Non-pigmented ciliary epithelial cell (primary cell): ENCODE measurements around the gene CDKN1A.
"Not testable (repeated sequence)": the region's sequence is repeated elsewhere in the genome, so short reads cannot be mapped to it uniquely, and the experiment has no call there.

Experiments
- DNase-seq: peaks from one replicate; pipeline ENCODE4 v3.0.0-alpha.2; 2010; ENCODE audit warnings: low read depth

CDKN1A gene

DNA sequence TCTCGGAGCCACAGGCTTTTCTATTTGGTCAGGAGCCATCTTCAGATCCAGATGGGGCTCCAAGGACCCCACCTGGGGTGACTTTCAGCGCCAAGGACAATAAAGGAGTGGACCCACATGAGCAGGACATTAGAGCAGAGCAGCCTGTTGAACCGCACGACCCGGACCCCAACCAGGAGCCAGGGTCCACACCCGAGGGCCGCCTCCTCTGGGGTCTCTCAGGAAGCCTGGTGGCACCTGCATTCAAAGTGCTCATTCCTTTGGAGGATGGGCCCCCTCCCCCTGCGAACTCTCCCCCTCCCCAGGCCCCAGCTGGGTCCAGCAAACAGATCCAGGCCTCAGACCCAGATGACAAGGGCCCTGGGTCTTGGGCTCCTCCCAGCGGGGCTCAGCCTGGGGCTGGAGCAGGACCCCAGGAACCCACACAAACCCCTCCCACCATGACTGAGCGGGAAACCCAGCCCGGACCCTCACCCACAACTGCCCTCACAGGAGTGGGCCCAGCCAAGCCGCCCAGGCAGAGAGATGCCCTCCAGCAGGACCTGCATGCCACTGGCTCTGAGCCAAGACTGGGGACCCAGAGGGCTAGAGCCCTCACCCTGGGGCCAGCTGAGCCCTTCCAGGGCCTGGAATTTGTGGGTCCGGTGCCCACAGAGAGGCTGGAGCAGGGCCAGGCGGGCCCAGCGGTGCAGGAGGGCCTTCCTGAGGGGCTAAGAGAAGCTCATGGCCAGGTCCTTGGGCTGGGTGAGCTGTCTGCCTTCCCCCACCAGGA, 43.0 kb downstream of the CDKN1A start:
- no peak for DNase-seq

DNA sequence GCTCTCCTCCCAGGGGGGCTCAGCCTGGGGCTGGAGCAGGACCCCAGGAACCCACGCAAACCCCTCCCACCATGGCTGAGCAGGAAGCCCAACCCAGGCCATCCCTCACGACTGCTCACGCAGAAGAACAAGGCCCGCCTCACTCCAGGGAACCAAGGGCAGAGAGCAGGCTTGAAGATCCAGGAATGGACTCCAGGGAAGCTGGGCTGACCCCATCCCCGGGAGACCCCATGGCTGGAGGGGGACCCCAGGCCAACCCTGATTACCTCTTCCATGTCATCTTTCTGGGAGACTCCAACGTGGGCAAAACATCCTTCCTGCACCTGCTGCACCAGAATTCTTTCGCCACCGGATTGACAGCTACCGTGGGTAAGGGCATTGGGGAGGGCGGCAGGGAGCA, 43.9 kb downstream of the CDKN1A start:
- DNase-seq, result no peak

DNA sequence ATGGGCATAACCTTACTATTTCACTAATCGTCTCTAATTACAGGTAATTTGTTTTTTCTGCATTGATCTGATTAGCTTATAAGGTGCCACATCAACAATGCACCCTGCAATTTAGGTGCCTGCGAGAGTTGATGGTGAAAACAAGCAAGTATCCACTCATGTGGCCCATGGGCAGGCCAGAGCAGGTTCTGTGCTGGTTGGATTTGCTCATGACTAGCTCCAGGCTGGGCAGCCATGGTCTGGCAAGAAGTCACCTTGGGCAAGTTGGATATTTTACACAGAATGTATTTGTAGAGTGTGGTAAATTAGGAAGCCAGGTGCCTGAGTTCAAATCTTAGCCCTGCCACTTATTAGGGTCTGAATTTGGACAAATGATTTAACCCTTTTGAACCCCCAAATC, 44.4 kb downstream of the CDKN1A start:
- no peak for DNase-seq

DNA sequence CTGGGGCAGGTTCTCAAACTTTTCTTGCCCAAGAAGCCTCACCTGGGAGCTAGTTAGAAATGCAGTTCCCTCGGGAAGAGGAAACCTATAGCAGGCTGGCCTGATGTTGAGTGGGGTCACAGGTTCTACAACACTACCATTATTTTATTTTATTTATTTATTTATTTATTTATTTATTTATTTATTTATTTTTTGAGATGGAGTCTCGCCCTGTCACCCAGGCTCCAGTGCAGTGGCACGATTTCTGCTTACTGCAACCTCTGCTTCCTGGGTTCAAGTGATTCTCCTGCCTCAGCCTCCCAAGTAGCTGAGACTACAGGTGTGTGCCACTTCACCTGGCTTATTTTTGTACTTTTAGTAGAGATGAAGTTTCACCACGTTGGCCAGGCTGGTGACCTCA, 45.5 kb downstream of the CDKN1A start:
- DNase-seq, result not testable (repeated sequence)

DNA sequence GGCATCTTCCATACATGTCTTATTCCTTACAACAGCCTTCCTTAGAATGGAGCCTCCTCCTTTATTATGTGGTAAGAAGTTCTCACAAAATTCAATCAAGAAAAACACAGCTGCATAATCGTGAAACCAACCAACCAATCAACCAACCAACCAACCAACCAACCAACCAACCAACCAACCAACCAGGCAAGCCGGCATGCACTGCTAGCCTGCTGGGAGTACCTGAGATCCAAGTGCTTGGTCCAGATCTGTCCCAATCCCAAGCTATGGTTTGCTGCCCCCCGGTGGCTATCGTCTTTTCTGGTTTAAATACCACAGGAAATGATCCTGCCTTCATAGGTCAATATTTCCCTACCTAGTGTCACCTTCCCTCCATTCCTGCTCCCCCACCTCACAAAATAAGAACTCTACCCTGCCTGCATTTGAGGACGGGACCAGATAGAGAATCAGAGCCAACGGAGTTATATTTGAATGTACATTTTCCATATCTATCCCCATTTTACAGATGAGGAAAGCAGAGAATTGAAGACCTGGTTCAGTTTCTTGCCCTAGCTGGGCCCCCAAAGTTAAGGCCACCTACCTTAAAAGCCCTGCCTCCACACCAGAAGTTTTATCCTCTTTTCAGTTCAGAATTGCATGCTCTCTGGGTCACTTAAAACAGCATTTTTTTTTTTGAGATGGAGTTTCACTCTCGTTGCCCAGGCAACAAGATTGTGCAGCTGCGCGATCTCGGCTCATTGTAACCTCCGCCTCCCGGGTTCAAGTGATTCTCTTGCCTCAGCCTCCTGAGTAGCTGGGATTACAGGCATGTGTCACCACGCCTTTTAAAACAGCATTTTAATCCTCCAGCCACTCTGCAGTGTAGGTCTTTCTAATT, 46.2 kb downstream of the CDKN1A start:
- no peak for DNase-seq

DNA sequence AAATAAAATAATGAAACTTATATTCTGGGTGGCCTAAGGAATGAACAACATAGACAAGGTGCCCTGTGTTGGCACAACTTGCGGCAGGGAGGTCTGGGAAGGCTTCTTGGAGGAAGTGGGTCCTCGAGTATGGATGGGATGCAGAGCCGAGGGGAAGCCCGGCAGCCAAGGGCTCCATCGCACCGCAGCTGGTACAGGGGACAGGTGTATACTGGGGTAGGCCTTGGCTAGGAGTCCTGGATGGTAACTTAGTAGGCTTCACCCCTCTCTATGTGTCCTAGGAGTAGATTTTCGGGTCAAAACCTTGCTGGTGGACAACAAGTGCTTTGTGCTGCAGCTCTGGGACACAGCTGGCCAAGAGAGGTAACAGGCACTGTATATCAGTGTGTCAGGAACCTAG, 47.1 kb downstream of the CDKN1A start:
- no peak for DNase-seq

DNA sequence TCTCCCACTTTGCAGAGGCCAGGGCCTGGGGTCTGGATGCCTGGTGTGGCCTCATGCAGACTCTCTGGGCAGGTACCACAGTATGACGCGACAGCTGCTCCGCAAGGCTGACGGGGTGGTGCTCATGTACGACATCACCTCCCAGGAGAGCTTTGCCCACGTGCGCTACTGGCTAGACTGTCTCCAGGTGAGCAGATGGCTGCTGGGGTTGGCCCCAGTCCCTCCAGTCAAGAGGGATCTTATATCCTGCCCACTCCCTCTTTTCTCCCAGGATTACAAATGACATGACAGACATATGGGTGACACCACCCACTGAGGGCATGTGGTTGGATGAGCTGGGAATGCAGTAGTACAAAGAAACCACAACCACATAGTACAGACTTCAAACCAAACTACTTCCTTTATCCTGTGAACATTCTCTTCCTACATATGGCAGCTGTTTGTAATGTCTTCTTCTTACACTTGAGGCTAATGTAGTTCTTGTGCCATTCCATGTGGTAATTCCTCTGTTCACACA, 49.0 kb downstream of the CDKN1A start:
- DNase-seq, result no peak

DNA sequence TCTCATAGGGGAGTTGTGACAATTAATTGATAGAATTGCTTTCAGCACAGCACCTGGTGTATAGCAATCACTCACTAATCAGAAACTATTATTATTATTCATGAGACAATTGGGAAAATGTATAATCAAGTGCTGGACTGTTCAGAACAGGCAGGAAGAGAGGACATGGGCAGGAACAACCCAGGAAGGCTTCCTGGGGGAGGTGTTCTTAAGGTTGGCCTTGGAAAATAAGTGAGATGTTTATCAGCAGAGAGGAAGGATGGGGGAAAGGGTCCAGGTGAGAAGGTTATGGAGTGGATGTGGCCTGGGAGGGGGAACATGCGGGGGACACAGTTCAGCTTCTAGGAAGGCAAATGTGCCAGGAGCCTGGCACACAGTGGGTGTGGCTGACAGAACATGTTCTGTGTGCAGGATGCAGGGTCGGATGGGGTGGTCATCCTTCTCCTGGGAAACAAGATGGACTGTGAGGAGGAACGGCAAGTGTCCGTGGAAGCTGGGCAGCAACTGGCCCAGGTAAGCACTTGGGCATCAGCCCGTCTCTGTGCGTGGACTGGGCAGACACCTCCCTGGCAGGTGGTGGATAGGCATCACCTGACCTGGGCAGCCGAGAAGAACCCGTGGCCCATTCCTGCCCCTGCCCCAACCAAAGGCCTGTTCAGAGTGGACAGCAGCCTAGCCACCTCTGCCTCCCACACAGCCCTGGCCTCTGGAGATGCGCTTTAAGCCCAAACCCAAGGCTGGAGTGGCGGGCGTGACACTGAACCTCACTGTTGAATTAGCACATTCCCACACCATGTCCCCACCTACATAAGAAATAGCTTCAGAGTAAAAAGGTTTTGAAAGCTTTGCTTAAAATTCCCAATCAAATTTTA, 50.0 kb downstream of the CDKN1A start:
- DNase-seq, result no peak

DNA sequence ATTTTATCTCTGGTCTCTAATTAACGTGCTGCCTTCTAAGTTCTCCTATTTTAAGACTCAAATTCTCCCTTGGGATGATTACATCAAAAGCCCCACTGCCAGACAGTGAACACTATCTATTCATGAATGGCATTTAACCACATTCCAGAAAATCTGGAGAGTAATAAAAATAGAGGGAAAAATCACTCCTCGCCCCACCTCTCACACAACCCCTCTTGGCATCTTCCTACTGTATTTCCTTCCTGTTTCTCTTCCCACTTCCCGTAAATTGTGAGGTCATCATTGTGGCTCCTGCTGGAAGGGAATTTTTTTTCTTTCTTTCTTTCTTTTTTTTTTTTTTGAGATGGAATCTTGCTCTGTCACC, 50.6 kb downstream of the CDKN1A start:
- no peak for DNase-seq

DNA sequence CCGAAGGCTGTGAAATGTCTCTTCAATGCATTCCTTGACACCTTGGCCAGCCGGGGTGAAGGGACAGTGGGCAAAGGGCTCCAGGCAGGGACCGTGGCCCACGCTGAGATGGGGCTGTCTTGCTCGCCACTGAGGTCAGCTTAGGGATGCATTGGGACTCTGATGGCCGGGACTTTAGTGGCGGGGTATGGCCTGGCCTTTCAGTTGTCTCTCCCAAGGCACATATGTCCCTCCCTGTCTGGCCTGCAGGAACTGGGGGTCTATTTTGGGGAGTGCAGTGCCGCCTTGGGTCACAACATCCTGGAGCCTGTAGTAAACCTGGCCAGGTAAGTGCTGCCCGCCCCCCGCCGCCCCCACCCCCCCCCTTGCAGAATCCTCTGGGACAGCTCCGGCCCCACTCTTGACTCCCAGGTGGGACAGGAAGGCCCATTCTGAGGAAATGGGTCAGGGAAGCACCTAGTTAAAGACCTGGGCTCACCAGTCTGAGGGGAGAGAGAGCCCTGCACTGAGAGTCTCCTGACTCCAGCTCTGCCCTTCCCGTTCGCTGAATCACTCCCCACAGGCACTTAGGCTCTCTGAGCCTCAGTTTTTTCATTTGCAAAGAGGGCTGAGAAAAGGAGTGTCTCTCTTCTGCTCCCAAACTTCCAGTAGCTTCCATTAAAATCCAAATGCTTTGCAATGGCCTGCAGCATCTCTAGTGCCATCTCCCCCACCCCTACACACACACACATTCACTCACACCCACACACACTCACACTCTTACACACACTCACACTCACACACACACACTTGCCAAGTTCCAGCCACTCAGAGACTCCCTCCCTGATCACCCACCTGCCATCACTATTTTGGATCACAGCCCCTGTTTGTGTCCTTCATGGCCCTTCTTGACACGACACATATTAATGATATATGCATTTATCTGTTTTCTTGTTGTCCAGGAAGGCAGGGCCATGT, 52.2 kb downstream of the CDKN1A start:
- DNase-seq, result no peak

DNA sequence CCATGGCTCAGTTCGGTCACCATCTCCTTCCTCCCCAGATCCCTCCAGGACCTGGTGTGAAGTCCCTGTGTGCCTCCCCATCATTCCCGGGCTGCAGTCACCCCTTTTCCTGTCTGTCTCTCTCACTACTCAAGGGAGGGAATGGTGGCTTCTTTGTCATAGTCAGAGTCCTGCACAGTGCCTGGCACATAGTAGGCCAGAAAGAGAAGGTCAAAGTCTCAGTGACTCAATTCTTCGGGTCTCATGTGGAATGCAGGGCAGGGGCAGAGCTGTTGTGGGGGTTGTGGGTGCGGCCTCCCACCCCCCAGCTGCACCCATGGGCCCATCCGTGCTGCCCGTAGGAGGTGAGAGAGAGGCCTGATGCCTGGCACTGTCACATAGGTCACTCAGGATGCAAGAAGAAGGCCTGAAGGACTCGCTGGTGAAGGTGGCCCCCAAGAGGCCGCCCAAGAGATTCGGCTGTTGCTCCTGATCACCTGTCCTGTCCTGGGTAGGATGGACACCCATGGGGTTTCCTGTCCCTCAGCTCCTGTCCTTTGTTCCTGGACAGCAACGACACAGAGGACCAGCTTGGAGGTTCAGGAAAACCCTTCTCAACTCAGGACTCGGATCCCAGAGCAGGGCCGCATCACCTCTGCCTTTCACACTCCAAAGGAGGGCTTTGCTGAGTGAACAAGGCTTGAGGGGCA, 53.3 kb downstream of the CDKN1A start:
- no peak for DNase-seq

DNA sequence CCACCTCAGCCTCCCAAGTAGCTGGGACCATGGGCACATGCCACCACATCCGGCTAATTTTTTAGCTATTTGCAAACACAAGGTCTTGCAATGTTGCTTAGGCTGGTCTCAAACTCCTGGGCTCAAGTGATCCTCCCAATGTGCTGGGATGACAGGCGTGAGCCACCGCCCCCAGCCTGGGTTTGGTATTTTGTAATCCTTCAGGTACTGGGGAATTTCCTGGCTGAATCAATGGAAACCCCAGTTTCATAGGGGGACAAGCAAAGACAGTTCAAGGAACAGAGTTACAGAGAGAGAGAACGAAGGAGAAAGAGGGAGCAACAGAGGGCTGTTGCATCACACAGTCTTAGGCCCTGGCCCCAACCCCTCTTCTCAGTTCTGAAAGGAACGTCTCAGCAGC, 54.8 kb downstream of the CDKN1A start:
- no peak for DNase-seq

DNA sequence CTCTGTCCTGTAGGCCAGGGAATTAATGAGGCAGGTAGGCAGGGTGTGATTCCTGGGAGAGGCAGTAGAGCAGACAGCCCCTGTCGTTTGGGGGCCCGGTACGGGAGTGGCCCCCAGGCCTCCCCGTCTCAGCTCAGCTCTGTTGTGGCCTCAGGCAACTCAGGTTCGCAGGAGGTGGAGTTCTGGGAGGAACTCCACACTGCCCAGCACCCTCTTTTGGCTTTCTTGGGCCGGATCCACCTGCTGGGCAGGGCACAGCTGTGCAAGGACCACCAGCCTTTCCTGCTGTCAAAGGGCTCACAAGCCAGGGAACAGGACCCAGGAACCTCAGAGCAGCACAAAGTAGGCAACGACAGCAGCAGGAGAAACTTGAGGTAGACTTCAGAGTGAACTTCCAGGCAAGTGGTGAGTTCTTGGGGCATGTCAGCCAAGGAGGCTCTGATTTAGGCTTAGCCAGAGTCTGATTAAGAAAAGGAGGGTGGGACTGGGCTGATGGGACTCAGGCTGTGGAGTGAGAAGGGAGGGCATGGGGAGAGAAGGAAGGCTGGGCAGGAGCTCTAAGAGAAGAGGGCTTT, 56.1 kb downstream of the CDKN1A start:
- no peak for DNase-seq

DNA sequence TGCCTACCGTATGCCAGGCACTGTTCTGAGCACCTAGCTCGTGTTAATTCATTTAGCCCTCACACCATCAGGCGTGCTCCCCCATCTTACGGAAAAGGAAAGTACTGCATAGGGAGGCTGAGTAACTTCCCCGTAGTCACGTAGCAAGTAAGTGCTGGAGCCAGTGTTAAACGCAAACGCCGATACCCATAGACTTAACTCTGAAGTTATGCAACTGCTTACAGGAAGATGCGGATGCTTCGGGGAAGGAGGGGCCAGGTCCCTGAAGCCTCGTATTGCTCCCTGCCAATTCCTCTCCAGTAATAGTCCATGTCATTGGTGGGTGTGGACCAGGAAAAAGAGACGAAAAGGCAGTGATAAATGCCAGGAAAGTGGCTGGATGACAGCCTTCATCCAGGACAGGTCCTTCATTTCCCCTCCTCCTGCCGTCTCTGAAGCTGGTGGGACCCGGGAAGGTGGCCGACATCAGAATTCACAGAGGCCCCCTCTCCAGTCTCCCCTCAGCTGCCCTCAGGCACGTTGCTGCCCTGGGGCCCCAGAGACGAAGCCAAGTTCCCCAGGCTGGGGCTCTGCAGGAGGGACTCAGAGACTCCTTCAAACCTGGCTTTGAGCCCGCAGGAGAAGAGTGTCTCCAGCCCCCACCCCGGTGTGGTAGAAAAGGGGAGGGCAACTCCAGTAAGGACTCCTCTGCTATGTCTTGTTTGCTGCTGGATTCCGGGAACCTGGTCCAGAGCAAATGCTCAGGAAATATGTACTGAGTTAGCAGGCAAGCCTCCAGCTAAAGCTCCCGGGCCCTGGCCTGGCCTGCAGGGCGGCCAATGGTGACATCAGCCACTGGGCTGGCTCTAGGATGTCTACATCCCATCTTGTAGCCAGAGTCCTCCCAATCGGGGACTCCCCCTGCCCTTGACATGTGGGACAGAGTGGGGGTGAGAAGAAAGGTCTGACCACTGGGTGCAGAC, 56.9 kb downstream of the CDKN1A start:
- no peak for DNase-seq
